ENCODE results near the gene SNRNP25.

Gene SNRNP25

GRCh38 chr16:91484-91883, 37.9 kb downstream of the SNRNP25 start:
- Histone ChIP-seq H3K79me2 (ENCODE audit: insufficient read depth, low read length) (no peaks in the 10 kb centered on the region), H3K9me2 (replicated peaks; ENCODE audit: insufficient read depth, low read length) (no peaks in the 10 kb centered on the region), H3K9ac (ENCODE audit: low read length) (no peak overlapping the region), H3K4me3 (ENCODE audit: insufficient read depth, low read length, poor library complexity, severe bottlenecking) (no peak overlapping the region), H2AFZ (ENCODE audit: low read depth, low read length, severe bottlenecking) (no peak overlapping the region), H3K27ac (ENCODE audit: low read depth, low read length) (no peak overlapping the region), H3K9me3 (ENCODE audit: insufficient read depth, low read length) (no peaks in the 10 kb centered on the region), H3K36me3 (ENCODE audit: low read length) (no peaks in the 10 kb centered on the region), H3F3A (ENCODE audit: insufficient read depth) (no peaks in the 10 kb centered on the region), H3K27me3 (ENCODE audit: low read length) (no peaks in the 10 kb centered on the region), H3K4me2 (ENCODE audit: low read depth, low read length, poor library complexity, severe bottlenecking) (no peak overlapping the region), H4K20me1 (ENCODE audit: low read depth, low read length) (no peaks in the 10 kb centered on the region)
- no peak for TF ChIP-seq EZH2phosphoT487 (conservative IDR thresholded peaks at IDR 0.05; ENCODE audit: low read length)
- TF ChIP-seq, protein P1, sequence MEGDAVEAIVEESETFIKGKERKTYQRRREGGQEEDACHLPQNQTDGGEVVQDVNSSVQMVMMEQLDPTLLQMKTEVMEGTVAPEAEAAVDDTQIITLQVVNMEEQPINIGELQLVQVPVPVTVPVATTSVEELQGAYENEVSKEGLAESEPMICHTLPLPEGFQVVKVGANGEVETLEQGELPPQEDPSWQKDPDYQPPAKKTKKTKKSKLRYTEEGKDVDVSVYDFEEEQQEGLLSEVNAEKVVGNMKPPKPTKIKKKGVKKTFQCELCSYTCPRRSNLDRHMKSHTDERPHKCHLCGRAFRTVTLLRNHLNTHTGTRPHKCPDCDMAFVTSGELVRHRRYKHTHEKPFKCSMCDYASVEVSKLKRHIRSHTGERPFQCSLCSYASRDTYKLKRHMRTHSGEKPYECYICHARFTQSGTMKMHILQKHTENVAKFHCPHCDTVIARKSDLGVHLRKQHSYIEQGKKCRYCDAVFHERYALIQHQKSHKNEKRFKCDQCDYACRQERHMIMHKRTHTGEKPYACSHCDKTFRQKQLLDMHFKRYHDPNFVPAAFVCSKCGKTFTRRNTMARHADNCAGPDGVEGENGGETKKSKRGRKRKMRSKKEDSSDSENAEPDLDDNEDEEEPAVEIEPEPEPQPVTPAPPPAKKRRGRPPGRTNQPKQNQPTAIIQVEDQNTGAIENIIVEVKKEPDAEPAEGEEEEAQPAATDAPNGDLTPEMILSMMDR (IDR thresholded peaks at IDR 0.05; ENCODE audit: insufficient read depth, low read length, poor library complexity, severe bottlenecking) = no peak

GRCh38 chr16:92431-93339, 39.1 kb downstream of the SNRNP25 start:
- H3K79me2 ChIP-seq (ENCODE audit: insufficient read depth, low read length) = no peaks in the 10 kb centered on the region
- H3K27me3 ChIP-seq (ENCODE audit: low read length) = no peaks in the 10 kb centered on the region
- H3K9me2 ChIP-seq (replicated peaks; ENCODE audit: insufficient read depth, low read length) = no peaks in the 10 kb centered on the region
- H2AFZ ChIP-seq (ENCODE audit: low read depth, low read length, severe bottlenecking) = no peak overlapping the region
- no peaks in the 10 kb centered on the region for H4K20me1 ChIP-seq (ENCODE audit: low read depth, low read length)
- no peak overlapping the region for H3K4me3 ChIP-seq (ENCODE audit: insufficient read depth, low read length, poor library complexity, severe bottlenecking)
- no peaks in the 10 kb centered on the region for H3K9me3 ChIP-seq (ENCODE audit: insufficient read depth, low read length)
- no peaks in the 10 kb centered on the region for H3K36me3 ChIP-seq (ENCODE audit: low read length)
- TF ChIP-seq, protein P1 (IDR thresholded peaks at IDR 0.05; ENCODE audit: insufficient read depth, low read length, poor library complexity, severe bottlenecking) = no peak
- no peak for TF ChIP-seq EZH2phosphoT487 (conservative IDR thresholded peaks at IDR 0.05; ENCODE audit: low read length)
- H3K27ac ChIP-seq (ENCODE audit: low read depth, low read length) = no peak overlapping the region
- no peaks in the 10 kb centered on the region for H3F3A ChIP-seq (ENCODE audit: insufficient read depth)
- no peak overlapping the region for H3K9ac ChIP-seq (ENCODE audit: low read length)
- no peak overlapping the region for H3K4me2 ChIP-seq (ENCODE audit: low read depth, low read length, poor library complexity, severe bottlenecking)

DNA sequence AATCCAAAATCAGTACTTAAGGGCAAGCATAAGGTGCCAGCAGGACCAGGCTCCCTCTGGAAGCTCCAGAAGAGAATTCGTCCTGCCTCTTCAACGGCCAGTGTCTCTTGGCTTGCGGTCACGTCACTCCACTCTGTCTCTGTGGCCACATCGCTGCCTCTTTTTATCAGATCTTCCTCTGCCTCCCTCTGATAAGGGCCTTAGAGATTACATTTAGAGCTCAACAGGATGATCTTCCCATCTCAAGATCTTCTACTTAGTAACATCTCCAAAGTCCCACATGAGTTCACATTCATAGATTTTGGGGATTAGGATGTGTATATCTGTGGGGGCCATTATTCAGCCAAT, 41.3 kb downstream of the SNRNP25 start:
- Histone ChIP-seq H3K9me2 (replicated peaks; ENCODE audit: insufficient read depth, low read length) (no peaks in the 10 kb centered on the region), H3F3A (ENCODE audit: insufficient read depth) (no peaks in the 10 kb centered on the region), H3K9ac (ENCODE audit: low read length) (no peak overlapping the region), H3K4me3 (ENCODE audit: insufficient read depth, low read length, poor library complexity, severe bottlenecking) (no peak overlapping the region), H3K4me2 (ENCODE audit: low read depth, low read length, poor library complexity, severe bottlenecking) (no peak overlapping the region), H3K27ac (ENCODE audit: low read depth, low read length) (no peak overlapping the region), H3K36me3 (ENCODE audit: low read length) (no peaks in the 10 kb centered on the region), H3K9me3 (ENCODE audit: insufficient read depth, low read length) (no peaks in the 10 kb centered on the region), H3K79me2 (ENCODE audit: insufficient read depth, low read length) (no peaks in the 10 kb centered on the region), H2AFZ (ENCODE audit: low read depth, low read length, severe bottlenecking) (no peak overlapping the region), H4K20me1 (ENCODE audit: low read depth, low read length) (no peaks in the 10 kb centered on the region), H3K27me3 (ENCODE audit: low read length) (no peaks in the 10 kb centered on the region)
- TF ChIP-seq EZH2phosphoT487 (conservative IDR thresholded peaks at IDR 0.05; ENCODE audit: low read length) = no peak
- TF ChIP-seq, protein P1 (IDR thresholded peaks at IDR 0.05; ENCODE audit: insufficient read depth, low read length, poor library complexity, severe bottlenecking) = no peak

Measured in SU-DHL-6 (cell line).